PFSK-1 (cell line): Measurements from ENCODE around the gene CHMP4A.
A peak's percentile ranks its signal among the peaks of the same experiment; 100 is the strongest.

ENCODE experiments used
- FOXP2 ChIP-seq: optimal IDR thresholded peaks from 2 replicates; pipeline ENCODE3; 2011; ENCODE audit warnings: borderline replicate concordance, control low read depth, inconsistent platforms; ENCODE audit not compliant: insufficient read depth; ENCODE audit errors: extremely low read length, extremely low read depth
- POLR2AphosphoS5 ChIP-seq: IDR thresholded peaks from 2 replicates; pipeline ENCODE4 v1.6.1; 2012; ENCODE audit warnings: low read depth, mild to moderate bottlenecking, control low read depth, low read length, moderate library complexity
- SIN3A ChIP-seq: IDR thresholded peaks from 2 replicates; pipeline ENCODE4 v1.6.1; 2012; ENCODE audit warnings: mild to moderate bottlenecking, low read length, moderate library complexity, borderline replicate concordance; ENCODE audit not compliant: insufficient read depth
- TAF1 ChIP-seq: IDR thresholded peaks from 2 replicates; pipeline ENCODE4 v1.6.1; 2012; ENCODE audit warnings: low read length, control low read depth, borderline replicate concordance; ENCODE audit not compliant: insufficient read depth
- TF ChIP-seq, protein P1 (sequence below), 2 experiments: IDR thresholded peaks; 2 replicates each; pipeline versions ENCODE4 v1.6.1 to v1.8.0; 2011 to 2012; ENCODE audit warnings: low read depth in 2 of 2, low read length in 2 of 2, control low read depth in 1 of 2, inconsistent platforms in 1 of 2, mild to moderate bottlenecking in 1 of 2, moderate library complexity in 1 of 2; ENCODE audit not compliant: insufficient read depth in 1 of 2

CHMP4A gene

DNA sequence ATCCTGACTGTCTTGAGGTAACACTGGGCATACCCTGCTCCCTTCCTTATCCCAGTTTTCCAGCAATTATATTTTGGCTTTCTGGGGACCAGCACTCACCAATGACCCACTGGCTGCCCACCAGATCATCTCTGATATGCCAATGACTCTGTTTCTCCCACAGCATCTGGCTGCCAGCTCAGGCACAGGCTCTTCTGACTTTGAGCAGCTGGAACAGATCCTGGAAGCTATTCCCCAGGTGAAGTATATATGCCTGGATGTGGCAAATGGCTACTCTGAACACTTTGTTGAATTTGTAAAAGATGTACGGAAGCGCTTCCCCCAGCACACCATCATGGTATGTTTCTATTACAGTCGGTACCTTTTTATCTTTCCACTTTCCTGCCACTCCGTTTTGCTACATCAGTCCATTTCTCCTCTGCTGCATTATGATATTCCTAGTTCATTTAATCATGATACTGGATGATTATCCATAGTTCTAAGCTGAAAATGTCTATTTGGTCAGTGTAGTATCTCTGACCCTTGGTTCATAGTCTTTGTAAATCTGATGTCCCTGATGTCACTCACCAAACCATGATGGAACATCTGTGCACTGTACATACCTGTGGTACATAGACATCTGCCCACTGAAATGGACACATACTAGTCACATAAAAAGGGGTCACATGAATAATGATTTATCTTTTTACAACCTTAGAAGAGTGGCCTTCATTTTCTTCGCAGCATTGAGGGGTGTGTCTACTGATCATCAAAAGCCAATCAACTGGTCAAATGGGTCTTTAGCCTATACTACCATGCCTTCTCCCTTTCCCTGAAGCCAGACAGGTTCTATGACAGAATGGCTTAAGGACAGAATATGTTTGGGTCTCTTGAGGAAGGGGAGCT lies 22.8 kb upstream of the CHMP4A start:
- TF ChIP-seq POLR2AphosphoS5 (no peak), SIN3A (no peak), FOXP2 (no peak), TAF1 (no peak)
- TF ChIP-seq, protein P1, sequence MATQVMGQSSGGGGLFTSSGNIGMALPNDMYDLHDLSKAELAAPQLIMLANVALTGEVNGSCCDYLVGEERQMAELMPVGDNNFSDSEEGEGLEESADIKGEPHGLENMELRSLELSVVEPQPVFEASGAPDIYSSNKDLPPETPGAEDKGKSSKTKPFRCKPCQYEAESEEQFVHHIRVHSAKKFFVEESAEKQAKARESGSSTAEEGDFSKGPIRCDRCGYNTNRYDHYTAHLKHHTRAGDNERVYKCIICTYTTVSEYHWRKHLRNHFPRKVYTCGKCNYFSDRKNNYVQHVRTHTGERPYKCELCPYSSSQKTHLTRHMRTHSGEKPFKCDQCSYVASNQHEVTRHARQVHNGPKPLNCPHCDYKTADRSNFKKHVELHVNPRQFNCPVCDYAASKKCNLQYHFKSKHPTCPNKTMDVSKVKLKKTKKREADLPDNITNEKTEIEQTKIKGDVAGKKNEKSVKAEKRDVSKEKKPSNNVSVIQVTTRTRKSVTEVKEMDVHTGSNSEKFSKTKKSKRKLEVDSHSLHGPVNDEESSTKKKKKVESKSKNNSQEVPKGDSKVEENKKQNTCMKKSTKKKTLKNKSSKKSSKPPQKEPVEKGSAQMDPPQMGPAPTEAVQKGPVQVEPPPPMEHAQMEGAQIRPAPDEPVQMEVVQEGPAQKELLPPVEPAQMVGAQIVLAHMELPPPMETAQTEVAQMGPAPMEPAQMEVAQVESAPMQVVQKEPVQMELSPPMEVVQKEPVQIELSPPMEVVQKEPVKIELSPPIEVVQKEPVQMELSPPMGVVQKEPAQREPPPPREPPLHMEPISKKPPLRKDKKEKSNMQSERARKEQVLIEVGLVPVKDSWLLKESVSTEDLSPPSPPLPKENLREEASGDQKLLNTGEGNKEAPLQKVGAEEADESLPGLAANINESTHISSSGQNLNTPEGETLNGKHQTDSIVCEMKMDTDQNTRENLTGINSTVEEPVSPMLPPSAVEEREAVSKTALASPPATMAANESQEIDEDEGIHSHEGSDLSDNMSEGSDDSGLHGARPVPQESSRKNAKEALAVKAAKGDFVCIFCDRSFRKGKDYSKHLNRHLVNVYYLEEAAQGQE (IDR thresholded peaks at IDR 0.05; ENCODE audit: insufficient read depth in 1 of 2, low read depth in 2 of 2, low read length in 2 of 2): no peak

DNA sequence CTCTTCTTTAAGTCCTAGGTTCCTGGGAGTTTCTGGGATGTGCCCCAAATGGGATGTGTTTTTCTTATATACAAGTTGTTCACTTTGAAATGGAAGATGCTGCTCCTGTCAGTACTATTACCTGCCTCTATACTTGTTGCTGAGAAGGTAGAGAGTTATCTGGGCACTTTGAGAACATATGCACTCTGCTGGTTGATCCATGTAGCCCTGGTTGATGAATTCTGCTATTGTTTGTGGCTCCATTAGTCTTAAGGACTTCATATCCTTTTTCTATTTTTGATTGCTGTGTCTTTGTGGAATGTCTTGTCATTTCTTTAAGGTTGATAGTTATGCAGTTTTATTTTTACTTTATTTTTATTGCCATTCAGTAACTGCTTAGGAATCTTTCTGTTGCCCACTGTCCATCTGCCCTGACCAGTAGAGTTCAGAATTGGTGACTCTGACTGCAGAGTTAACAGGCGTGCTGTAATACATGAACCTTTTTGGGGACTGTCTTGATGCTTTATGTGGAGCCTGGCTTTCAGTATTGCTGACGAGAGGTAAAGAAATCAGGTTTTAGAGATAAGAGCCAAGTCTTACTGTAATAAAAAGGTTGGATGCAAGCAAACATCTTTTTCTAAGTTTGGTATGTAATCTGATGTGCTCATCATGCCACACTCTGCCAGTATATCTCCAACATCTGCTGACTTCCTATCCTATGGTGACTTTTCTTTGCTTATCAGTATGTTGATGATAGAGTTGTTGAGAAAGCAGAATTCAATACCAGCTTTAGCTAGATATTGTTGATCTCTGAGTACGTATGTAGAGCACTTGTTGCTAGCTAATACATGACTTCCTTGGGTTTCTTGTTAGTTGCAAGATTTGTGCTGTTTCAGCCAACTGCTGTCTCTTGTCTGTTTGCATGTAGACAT lies 21.1 kb upstream of the CHMP4A start:
- TF ChIP-seq POLR2AphosphoS5: no peak
- TF ChIP-seq TAF1: no peak
- TF ChIP-seq, protein P1 (IDR thresholded peaks at IDR 0.05; ENCODE audit: insufficient read depth in 1 of 2, low read depth in 2 of 2, low read length in 2 of 2): no peak
- TF ChIP-seq SIN3A: no peak

DNA sequence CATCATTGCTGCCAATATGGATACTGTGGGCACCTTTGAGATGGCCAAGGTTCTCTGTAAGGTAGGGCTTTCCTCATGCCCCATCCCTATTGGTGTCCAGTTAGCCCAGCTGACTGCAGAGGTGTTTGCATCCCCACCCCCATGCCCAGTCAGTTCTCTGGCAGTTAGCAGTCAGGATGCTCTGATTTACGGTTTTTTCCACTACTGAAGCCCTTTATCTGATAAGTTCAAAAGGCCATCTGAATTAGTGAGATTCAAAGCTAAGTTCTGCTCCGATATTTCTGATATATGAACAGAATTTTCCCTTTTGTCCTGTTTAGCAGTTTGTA lies 20.2 kb upstream of the CHMP4A start:
- no peak for TF ChIP-seq SIN3A

DNA sequence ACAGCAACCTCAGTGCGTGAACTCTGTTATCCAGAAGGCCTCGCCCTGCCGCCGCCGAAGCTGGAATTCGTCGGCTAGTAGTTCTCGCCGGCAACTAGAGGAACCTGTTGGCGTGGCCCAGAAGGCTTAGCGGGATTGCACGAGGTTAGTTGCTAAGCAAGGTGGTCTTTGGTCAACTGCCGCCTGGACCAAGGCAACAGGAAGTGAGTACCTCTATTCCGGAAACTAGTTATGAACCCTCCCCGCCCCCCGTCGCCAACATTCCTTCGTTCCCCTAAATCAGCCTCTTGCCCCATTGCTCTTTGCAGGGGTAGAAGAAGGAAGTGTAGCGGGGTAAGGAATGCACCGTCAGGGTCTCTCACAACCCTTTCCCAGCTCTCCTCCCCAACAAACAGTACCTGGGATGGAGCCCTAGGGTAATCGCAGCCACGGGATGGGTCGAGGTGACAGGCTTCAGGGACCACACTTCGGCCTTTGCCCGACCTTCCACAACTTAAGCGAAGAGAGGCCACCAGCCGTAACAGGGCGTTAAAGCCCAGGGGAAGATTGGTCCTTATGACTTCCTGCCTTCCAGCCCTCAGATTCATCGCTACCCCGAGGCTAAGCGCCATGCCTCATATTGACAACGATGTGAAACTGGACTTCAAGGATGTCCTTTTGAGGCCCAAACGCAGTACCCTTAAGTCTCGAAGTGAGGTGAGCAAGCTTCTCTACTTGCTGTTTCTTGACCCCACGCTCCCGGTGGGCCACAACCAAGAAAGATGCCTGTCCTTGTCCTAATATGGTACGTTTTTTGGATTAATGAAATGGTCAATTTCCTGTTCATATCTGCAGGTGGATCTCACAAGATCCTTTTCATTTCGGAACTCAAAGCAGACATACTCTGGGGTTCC lies 19.6 kb upstream of the CHMP4A start, which contains the start of gene GMPR2:
TSS of gene GMPR2 (plus strand) at position 285 of the 893 bp plus-strand sequence. CDS start at position 610, 325 bp downstream.
- TF ChIP-seq SIN3A (peak; percentile 35; the same call in 1 of the 2 replicates), FOXP2 (no peak), POLR2AphosphoS5 (peak; percentile 12; the same call in 1 of the 2 replicates), TAF1 (no peak)
- TF ChIP-seq, protein P1 (IDR thresholded peaks at IDR 0.05; ENCODE audit: insufficient read depth in 1 of 2, low read depth in 2 of 2, low read length in 2 of 2): no peak

DNA sequence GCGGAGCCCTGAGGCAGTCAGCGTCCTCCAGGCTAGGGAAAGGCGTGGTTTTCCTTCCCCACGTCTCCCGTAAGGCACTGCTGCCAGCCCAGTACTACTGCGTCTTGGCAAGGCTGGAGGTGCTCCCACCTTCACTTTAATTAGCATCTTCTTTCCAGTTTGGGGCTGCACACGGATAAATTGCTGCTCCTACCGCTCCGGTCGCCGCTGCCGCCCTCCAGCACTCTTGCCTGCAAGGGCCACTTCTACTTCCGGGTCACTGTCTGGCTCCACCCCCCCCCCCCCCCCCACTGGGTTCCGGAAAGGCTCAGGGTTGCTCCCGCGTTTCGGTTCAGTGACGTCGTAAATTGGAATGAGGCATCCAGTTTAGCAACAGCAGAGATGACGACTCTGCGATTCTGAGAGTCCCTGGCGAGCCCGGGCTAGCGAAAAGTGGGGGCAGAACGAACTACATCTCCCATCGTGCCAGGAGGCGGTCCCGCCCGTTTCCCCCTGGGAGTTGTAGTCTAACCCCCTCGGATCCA lies 18.9 kb upstream of the CHMP4A start, which contains the start of gene NEDD8:
TSS of gene NEDD8 (minus strand) at position 247 of the 524 bp plus-strand sequence. CDS start at position 147, 100 bp downstream.
- no peak for TF ChIP-seq SIN3A
- TF ChIP-seq TAF1: no peak
- TF ChIP-seq POLR2AphosphoS5: peak; percentile 50; the same call in 1 of the 2 replicates
- peak; percentile 48 for TF ChIP-seq FOXP2
- TF ChIP-seq, protein P1 (IDR thresholded peaks at IDR 0.05; ENCODE audit: insufficient read depth in 1 of 2, low read depth in 2 of 2, low read length in 2 of 2): no peak
